IMR-90 (cell line): ENCODE data around the gene RAPH1. TPM values are rescaled to one million over a fixed set of nuclear protein-coding genes. Genes with fewer than 3 reads are reported as not detected.

Experiments
- ATAC-seq: fragments of 200-7000 bp; cut with Tn5 transposase; 2 replicates; pipeline ENCODE4 v1.9.1; 2020; ENCODE audit warnings: low read depth, mild to moderate bottlenecking, moderate library complexity
- BruUV-seq: library from RNA; stranded (reverse); fragments of 400-500 nt; replicated peaks from 2 replicates; lab custom pipeline; 2021; lab: Mats Ljungman, UMichigan
- CTCF ChIA-PET: fragments of 300-600 bp; formaldehyde crosslinking; extraction: SDS; loops from one replicate; lab custom pipeline; 2021; ENCODE audit warnings: antibody characterized with exemption; lab: Yijun Ruan, JAX
- POLR2A ChIA-PET: fragments of 300-600 bp; sonication (Branson Sonifier 250); formaldehyde crosslinking; loops from one replicate; lab custom pipeline; 2022; ENCODE audit warnings: antibody characterized with exemption; ENCODE audit not compliant: unreplicated experiment; lab: Charles Lee
- DNase-seq: peaks from one replicate; pipeline ENCODE4 v3.0.0; 2013
- H2AFZ ChIP-seq: replicated peaks from 2 replicates; pipeline ENCODE3; 2013; ENCODE audit warnings: low read length, mild to moderate bottlenecking; ENCODE audit not compliant: poor library complexity
- H2AK5ac ChIP-seq: 2 replicates; pipeline ENCODE4 v1.6.1; 2013; ENCODE audit warnings: low read depth, low read length, inconsistent platforms
- H2AK9ac ChIP-seq: replicated peaks from 2 replicates; pipeline ENCODE3; 2013; ENCODE audit warnings: mild to moderate bottlenecking, low read depth, low read length, moderate library complexity; ENCODE audit not compliant: poor library complexity
- H2BK120ac ChIP-seq: 2 replicates; pipeline ENCODE4 v1.6.1; 2013; ENCODE audit warnings: low read depth, low read length, inconsistent platforms
- H2BK15ac ChIP-seq: 3 replicates; pipeline ENCODE4 v1.6.1; 2013; ENCODE audit warnings: low read depth, low read length, inconsistent platforms
- H2BK20ac ChIP-seq: 2 replicates; pipeline ENCODE4 v1.6.1; 2013; ENCODE audit warnings: low read depth, mild to moderate bottlenecking, inconsistent platforms, low read length, moderate library complexity
- H2BK5ac ChIP-seq: 2 replicates; pipeline ENCODE4 v1.6.1; 2013; ENCODE audit warnings: mild to moderate bottlenecking, low read depth, low read length, inconsistent platforms; ENCODE audit not compliant: poor library complexity, severe bottlenecking
- H3K14ac ChIP-seq: replicated peaks from 2 replicates; pipeline ENCODE4 v1.6.1; 2013; ENCODE audit warnings: low read depth, low read length, inconsistent platforms
- H3K18ac ChIP-seq: 2 replicates; pipeline ENCODE4 v1.6.1; 2013; ENCODE audit warnings: low read depth, low read length, control low read depth
- H3K23ac ChIP-seq: 2 replicates; pipeline ENCODE4 v1.6.1; 2013; ENCODE audit warnings: low read depth, low read length, inconsistent platforms
- H3K27ac ChIP-seq: 2 replicates; pipeline ENCODE4 v1.5.1; 2013; ENCODE audit warnings: mild to moderate bottlenecking, control low read depth, low read length; ENCODE audit not compliant: insufficient read depth
- H3K27me3 ChIP-seq: 2 replicates; pipeline ENCODE4 v1.6.1; 2013; ENCODE audit warnings: low read length; ENCODE audit not compliant: control insufficient read depth, insufficient read depth
- H3K36me3 ChIP-seq: 2 replicates; pipeline ENCODE4 v1.6.1; 2013; ENCODE audit warnings: low read length, mixed read lengths; ENCODE audit not compliant: control insufficient read depth, insufficient read depth
- H3K4ac ChIP-seq: 2 replicates; pipeline ENCODE4 v1.6.1; 2013; ENCODE audit warnings: low read depth, low read length, inconsistent platforms
- H3K4me1 ChIP-seq: 2 replicates; pipeline ENCODE4 v1.6.1; 2013; ENCODE audit warnings: low read length, mixed read lengths; ENCODE audit not compliant: control insufficient read depth, insufficient read depth
- H3K4me2 ChIP-seq: 2 replicates; pipeline ENCODE4 v1.6.1; 2013; ENCODE audit warnings: low read depth, mild to moderate bottlenecking, control low read depth, low read length, moderate library complexity
- H3K4me3 ChIP-seq: 2 replicates; pipeline ENCODE4 v1.5.1; 2013; ENCODE audit warnings: low read depth, mild to moderate bottlenecking, control low read depth, low read length, moderate library complexity; ENCODE audit not compliant: insufficient read depth
- H3K56ac ChIP-seq: 2 replicates; pipeline ENCODE4 v1.6.1; 2013; ENCODE audit warnings: low read length, inconsistent platforms; ENCODE audit not compliant: insufficient read depth; ENCODE audit errors: extremely low read depth
- H3K79me1 ChIP-seq, 2 experiments: 2 replicates each; pipeline ENCODE4 v1.6.1; 2013; ENCODE audit warnings: low read length in 2 of 2, inconsistent platforms in 1 of 2, low read depth in 1 of 2
- H3K9ac ChIP-seq: 2 replicates; pipeline ENCODE4 v1.6.1; 2013; ENCODE audit warnings: low read depth, low read length, control low read depth
- H3K9me1 ChIP-seq: 2 replicates; pipeline ENCODE4 v1.6.1; 2013; ENCODE audit warnings: low read length, inconsistent platforms; ENCODE audit not compliant: insufficient read depth
- H3K9me3 ChIP-seq: 2 replicates; pipeline ENCODE4 v1.6.1; 2013; ENCODE audit warnings: low read length; ENCODE audit not compliant: control insufficient read depth, insufficient read depth
- H4K20me1 ChIP-seq: 2 replicates; pipeline ENCODE4 v1.6.1; 2013; ENCODE audit warnings: low read length, inconsistent platforms; ENCODE audit not compliant: insufficient read depth
- H4K5ac ChIP-seq: 2 replicates; pipeline ENCODE4 v1.6.1; 2013; ENCODE audit warnings: mild to moderate bottlenecking, low read depth, low read length, control low read depth
- H4K8ac ChIP-seq, 2 experiments: 2 replicates each; pipeline ENCODE4 v1.6.1; 2013; ENCODE audit warnings: low read depth in 2 of 2, low read length in 2 of 2, control low read depth in 1 of 2, inconsistent platforms in 1 of 2
- H4K91ac ChIP-seq: 2 replicates; pipeline ENCODE4 v1.6.1; 2013; ENCODE audit warnings: low read depth, low read length, inconsistent platforms; ENCODE audit not compliant: insufficient read depth
- CEBPB ChIP-seq: IDR thresholded peaks from 2 replicates; pipeline ENCODE4 v1.6.1; 2012; ENCODE audit warnings: low read depth, low read length, improper control_type of control experiment
- MAFK ChIP-seq: IDR thresholded peaks from 2 replicates; pipeline ENCODE4 v1.6.1; 2012; ENCODE audit warnings: low read depth, low read length, improper control_type of control experiment
- MXI1 ChIP-seq: IDR thresholded peaks from 2 replicates; pipeline ENCODE4 v1.6.1; 2012; ENCODE audit warnings: low read depth, mild to moderate bottlenecking, low read length, moderate library complexity, borderline replicate concordance
- RAD21 ChIP-seq: IDR thresholded peaks from 2 replicates; pipeline ENCODE4 v1.6.1; 2012; ENCODE audit warnings: low read length, improper control_type of control experiment
- RCOR1 ChIP-seq: IDR thresholded peaks from 2 replicates; pipeline ENCODE4 v1.6.1; 2012; ENCODE audit warnings: mild to moderate bottlenecking, low read length, improper control_type of control experiment; ENCODE audit not compliant: insufficient replicate concordance
- RFX5 ChIP-seq: IDR thresholded peaks from 2 replicates; pipeline ENCODE4 v1.8.0; 2012; ENCODE audit warnings: low read depth, mild to moderate bottlenecking, low read length, moderate library complexity
- WGBS, 2 experiments: methylation state at CpG; one replicate each; pipeline versions ENCODE4 v1.1.5 to v1.1.7; 2013; ENCODE audit warnings: missing lambda C conversion rate in 2 of 2; ENCODE audit not compliant: insufficient read length in 1 of 2; ENCODE audit errors: extremely low coverage in 2 of 2; 5-methylcytosine and 5-hydroxymethylcytosine counted together
- dilution Hi-C: fragments of 300-500 bp; cut with HindIII; formaldehyde crosslinking; loops from one replicate; pipeline ENCODE4 v1.14.3; 2018; ENCODE audit warnings: low sequenced_read_pairs; ENCODE audit not compliant: unreplicated experiment
- in situ Hi-C: fragments of 300-500 bp; cut with MboI; formaldehyde crosslinking; loops from 3 replicates; pipeline ENCODE4 v1.14.3; 2019; ENCODE audit warnings: low sequenced_read_pairs, inconsistent platforms, mixed read lengths
- intact Hi-C: fragments of 100-400 bp; cut with micrococcal nuclease; formaldehyde crosslinking; loops from 2 replicates; pipeline ENCODE4 v1.10.0; 2022
- polyA plus RNA-seq, 3 experiments: library from polyadenylated mRNA; depleted of rRNA; stranded (reverse); fragments of >200 nt; gene quantifications; 2 replicates each; pipeline ENCODE4 v1.2.3, GENCODE V29; 2012; ENCODE audit warnings: low replicate concordance in 1 of 3
- total RNA-seq: library from RNA; depleted of rRNA; stranded (reverse); fragments of >200 nt; gene quantifications from 2 replicates; pipeline ENCODE4 v1.2.3, GENCODE V29; 2012
- TF ChIP-seq, protein P1 (sequence below): conservative IDR thresholded peaks from 2 replicates; pipeline ENCODE4 v1.5.1; 2012; ENCODE audit warnings: mild to moderate bottlenecking, low read depth, low read length, improper control_type of control experiment
- TF ChIP-seq, protein P2 (sequence below): fragments of 150-350 bp; IDR thresholded peaks from 2 replicates; pipeline ENCODE4 v1.6.1; 2016; ENCODE audit warnings: low read depth, mild to moderate bottlenecking, low read length, moderate library complexity, borderline replicate concordance

RAPH1 gene
- total and polyA plus RNA-seq, 2 of the 4 experiments (the other 2 are of a cell fraction), result 7.5 to 15.1 TPM

DNA sequence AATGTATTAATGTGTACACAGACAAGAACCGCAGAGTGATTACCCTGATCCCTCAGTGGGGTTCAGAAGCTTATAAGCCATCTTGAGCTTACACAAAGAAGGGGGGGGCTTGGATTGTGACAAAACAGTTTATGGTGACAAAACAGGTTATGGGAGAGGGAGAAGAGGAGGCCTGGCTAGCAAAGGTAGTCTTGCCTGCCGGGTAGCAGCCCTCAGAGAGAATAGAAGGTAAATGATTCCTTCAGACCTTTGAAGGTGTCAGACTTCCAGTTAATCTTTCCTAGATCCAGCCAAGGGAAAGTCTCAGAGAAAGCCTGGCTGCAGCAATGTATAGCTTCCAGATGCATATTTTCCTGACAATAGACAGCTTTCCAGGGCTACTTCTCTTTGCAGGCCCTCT is 44.6 kb upstream of the RAPH1 start:
- Histone ChIP-seq H3K14ac (no peak overlapping the region; the same call in 1 of the 2 replicates), H2BK120ac (no peak overlapping the region), H4K8ac (no peak overlapping the region), H2BK20ac (no peak overlapping the region), H4K91ac (no peak overlapping the region), H3K4ac (no peak overlapping the region), H3K4me2 (no peak overlapping the region), H2AK9ac (no peak overlapping the region), H3K27me3 (no peaks in the 10 kb centered on the region; the same call in 1 of the 2 replicates), H2AFZ (no peak overlapping the region), H4K5ac (no peak overlapping the region), H3K9me1 (peaks cover 7% of the 10 kb centered on the region; the same call in 1 of the 2 replicates), H3K23ac (no peak overlapping the region), H3K18ac (peak overlapping the region; percentile 35; the same call in 1 of the 2 replicates), H3K4me1 (peaks cover 4% of the 10 kb centered on the region), H3K27ac (no peak overlapping the region), H2BK15ac (no peak overlapping the region), H3K79me1 (no peaks in the 10 kb centered on the region), H3K56ac (no peak overlapping the region), H3K9me3 (no peaks in the 10 kb centered on the region), H2BK5ac (no peak overlapping the region), H3K4me3 (no peak overlapping the region), H4K20me1 (no peaks in the 10 kb centered on the region), H2AK5ac (no peak overlapping the region), H3K9ac (no peak overlapping the region), H3K36me3 (no peaks in the 10 kb centered on the region)
- DNase-seq, result no peak
- dilution Hi-C loops (no loop called here), intact Hi-C loops (no loop called here), in situ Hi-C loops (no loop called here)
- ATAC-seq, result no peak
- CTCF ChIA-PET, result no interaction called here
- TF ChIP-seq RCOR1, result no peak
- no peak for TF ChIP-seq MXI1
- TF ChIP-seq, protein P1, sequence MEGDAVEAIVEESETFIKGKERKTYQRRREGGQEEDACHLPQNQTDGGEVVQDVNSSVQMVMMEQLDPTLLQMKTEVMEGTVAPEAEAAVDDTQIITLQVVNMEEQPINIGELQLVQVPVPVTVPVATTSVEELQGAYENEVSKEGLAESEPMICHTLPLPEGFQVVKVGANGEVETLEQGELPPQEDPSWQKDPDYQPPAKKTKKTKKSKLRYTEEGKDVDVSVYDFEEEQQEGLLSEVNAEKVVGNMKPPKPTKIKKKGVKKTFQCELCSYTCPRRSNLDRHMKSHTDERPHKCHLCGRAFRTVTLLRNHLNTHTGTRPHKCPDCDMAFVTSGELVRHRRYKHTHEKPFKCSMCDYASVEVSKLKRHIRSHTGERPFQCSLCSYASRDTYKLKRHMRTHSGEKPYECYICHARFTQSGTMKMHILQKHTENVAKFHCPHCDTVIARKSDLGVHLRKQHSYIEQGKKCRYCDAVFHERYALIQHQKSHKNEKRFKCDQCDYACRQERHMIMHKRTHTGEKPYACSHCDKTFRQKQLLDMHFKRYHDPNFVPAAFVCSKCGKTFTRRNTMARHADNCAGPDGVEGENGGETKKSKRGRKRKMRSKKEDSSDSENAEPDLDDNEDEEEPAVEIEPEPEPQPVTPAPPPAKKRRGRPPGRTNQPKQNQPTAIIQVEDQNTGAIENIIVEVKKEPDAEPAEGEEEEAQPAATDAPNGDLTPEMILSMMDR, result no peak
- no peak for TF ChIP-seq RFX5
- no peak for TF ChIP-seq CEBPB
- no peak for TF ChIP-seq MAFK
- TF ChIP-seq, protein P2, sequence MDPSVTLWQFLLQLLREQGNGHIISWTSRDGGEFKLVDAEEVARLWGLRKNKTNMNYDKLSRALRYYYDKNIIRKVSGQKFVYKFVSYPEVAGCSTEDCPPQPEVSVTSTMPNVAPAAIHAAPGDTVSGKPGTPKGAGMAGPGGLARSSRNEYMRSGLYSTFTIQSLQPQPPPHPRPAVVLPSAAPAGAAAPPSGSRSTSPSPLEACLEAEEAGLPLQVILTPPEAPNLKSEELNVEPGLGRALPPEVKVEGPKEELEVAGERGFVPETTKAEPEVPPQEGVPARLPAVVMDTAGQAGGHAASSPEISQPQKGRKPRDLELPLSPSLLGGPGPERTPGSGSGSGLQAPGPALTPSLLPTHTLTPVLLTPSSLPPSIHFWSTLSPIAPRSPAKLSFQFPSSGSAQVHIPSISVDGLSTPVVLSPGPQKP, result no peak
- TF ChIP-seq RAD21, result no peak
- POLR2A ChIA-PET, result interaction anchor here (0.7 kb wide), 1 partner anchor 13 kb away, joined by 3 read pairs; no protein-coding TSS in a partner anchor
- WGBS, 2 experiments, result 83% methylated on average over 1 of the region's 2 CpGs; no CpG with 5 or more reads in 1 of the 2 experiments
- no TSS peak for BruUV-seq
